ENCODE results near the gene KLF6. TPM values are rescaled to one million over a fixed set of nuclear protein-coding genes. Genes with fewer than 3 reads are reported as not detected.

KLF6 gene
- total RNA-seq, 2 experiments from 2014 or later, result 116 to 120 TPM

DNA sequence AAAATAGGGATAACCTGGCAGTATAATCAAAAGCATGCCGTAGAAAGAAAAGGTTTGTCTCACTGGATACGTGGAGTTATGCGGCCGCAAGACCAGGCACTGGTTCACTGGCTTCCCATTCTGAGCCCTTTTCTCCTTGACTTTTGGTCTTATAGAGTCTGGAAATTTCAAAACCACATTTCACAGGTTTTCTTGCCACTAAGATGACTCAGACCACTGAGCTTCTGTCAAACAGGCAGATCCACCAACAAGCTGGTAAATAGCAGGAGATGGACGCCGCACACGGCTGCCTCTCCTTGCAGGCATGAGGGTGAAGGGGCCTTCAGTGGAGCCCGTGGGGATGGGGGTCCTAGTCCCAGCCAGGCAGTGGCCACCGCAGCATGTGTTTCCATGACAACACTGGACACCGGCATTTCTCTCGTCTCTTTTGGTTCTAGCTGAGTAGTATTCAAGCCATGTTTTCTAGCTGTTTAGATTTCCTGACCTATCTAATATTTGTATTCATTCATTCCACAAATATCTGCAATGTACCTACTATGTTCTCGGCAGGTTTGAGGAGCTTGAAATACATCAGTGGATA is 55.5 kb downstream of the KLF6 start:
- POLR2A ChIA-PET, result no interaction called here
- H3K36me3 Mint-ChIP-seq (ENCODE audit: low read depth), result no peaks in the 10 kb centered on the region

DNA sequence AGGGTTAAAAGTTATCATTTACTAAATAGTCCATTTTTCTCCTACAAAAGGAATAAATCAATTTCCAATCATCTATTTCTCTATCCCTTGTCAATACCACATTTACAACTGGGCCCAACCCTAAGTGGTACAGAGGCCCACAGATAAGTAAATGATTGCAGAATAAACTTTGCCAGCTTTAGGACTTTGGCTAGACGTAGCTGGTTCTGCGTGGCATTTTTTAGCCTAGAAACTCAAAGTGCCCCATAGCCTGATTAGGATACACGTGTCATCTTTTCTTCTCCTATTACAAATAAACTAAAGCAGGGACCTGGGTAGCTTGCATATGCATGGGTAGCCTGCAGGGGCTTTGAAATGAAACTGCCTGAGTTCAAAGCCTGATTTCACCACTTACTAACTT is 56.4 kb downstream of the KLF6 start:
- DNase-seq (no peak), ATAC-seq (no peak)
- H3K4me1 Mint-ChIP-seq (ENCODE audit: low read depth), result no peaks in the 10 kb centered on the region
- no peak overlapping the region for H3K27ac Mint-ChIP-seq
- POLR2A ChIA-PET, result interaction anchor here (0.7 kb wide), 1 partner anchor 1144 kb away, joined by 3 read pairs; no protein-coding TSS in a partner anchor
- no peak overlapping the region for H3K4me3 Mint-ChIP-seq
- intact Hi-C loops (cut with micrococcal nuclease), result no loop called here
- H3K36me3 Mint-ChIP-seq (ENCODE audit: low read depth), result no peaks in the 10 kb centered on the region
- no peaks in the 10 kb centered on the region for H3K27me3 Mint-ChIP-seq
- CTCF ChIA-PET, result no interaction called here
- H3K9me3 Mint-ChIP-seq, result peaks cover 7% of the 10 kb centered on the region
- TF ChIP-seq CTCF (IDR thresholded peaks at IDR 0.05), result no peak

More for the DNA sequence above, 55.5 kb downstream of the KLF6 start:
- Mint-ChIP-seq H3K27me3 (no peaks in the 10 kb centered on the region), H3K4me1 (ENCODE audit: low read depth) (no peaks in the 10 kb centered on the region), H3K9me3 (peaks cover 7% of the 10 kb centered on the region), H3K27ac (no peak overlapping the region), H3K4me3 (no peak overlapping the region)
- CTCF ChIA-PET, result interaction anchor here (0.7 kb wide), 1 partner anchor 490 kb away, joined by 3 read pairs; no protein-coding TSS in a partner anchor
- no peak for ATAC-seq
- TF ChIP-seq CTCF (IDR thresholded peaks at IDR 0.05), result no peak
- DNase-seq, result no peak
- intact Hi-C loops (cut with micrococcal nuclease), result no loop called here

- Mint-ChIP-seq H3K27me3 (no peaks in the 10 kb centered on the region), H3K4me1 (ENCODE audit: low read depth) (no peaks in the 10 kb centered on the region), H3K36me3 (ENCODE audit: low read depth) (no peaks in the 10 kb centered on the region), H3K27ac (no peak overlapping the region), H3K9me3 (peaks cover 4% of the 10 kb centered on the region), H3K4me3 (no peak overlapping the region)
- CTCF ChIA-PET, result no interaction called here
- TF ChIP-seq CTCF (IDR thresholded peaks at IDR 0.05), result no peak
- ATAC-seq, result no peak
- no peak for DNase-seq
- POLR2A ChIA-PET, result no interaction called here
- intact Hi-C loops (cut with micrococcal nuclease), result no loop called here
Measured at GRCh38 chr10:3727268-3727667, 57.7 kb downstream of the KLF6 start.
